Activated CD8-positive, alpha-beta memory T cell treated with anti-CD3 and anti-CD28 coated beads, Interleukin-2, amount 50 U/mL, for 1 hour (primary cell): Measurements from ENCODE around the gene SCNN1G.

Experiments
- DNase-seq: peaks from one replicate; pipeline ENCODE4 v3.0.0-alpha.2; 2020; ENCODE audit errors: extremely low read depth

SCNN1G gene

GRCh38 chr16:23202166-23202565, 19.6 kb downstream of the SCNN1G start:
- DNase-seq = no peak

GRCh38 chr16:23206986-23207385, 24.4 kb downstream of the SCNN1G start:
- no peak for DNase-seq

- no peak for DNase-seq
Observed at GRCh38 chr16:23207485-23207884, 24.9 kb downstream of the SCNN1G start.

- DNase-seq = no peak
Observed at GRCh38 chr16:23209606-23210005, 27.1 kb downstream of the SCNN1G start.

GRCh38 chr16:23213831-23214230, 31.3 kb downstream of the SCNN1G start:
- no peak for DNase-seq

GRCh38 chr16:23214796-23215195, 32.3 kb downstream of the SCNN1G start:
- DNase-seq = no peak

GRCh38 chr16:23215435-23215834, 32.9 kb downstream of the SCNN1G start:
- DNase-seq = no peak

GRCh38 chr16:23216658-23217246, 34.2 kb downstream of the SCNN1G start:
- no peak for DNase-seq

- DNase-seq = no peak
Observed at GRCh38 chr16:23217646-23218045, 35.1 kb downstream of the SCNN1G start.

GRCh38 chr16:23222929-23223328, 40.4 kb downstream of the SCNN1G start:
- DNase-seq = no peak

- no peak for DNase-seq
Observed at GRCh38 chr16:23223368-23223767, 40.8 kb downstream of the SCNN1G start.

GRCh38 chr16:23225109-23225508, 42.6 kb downstream of the SCNN1G start:
- no peak for DNase-seq

GRCh38 chr16:23225634-23226033, 43.1 kb downstream of the SCNN1G start:
- no peak for DNase-seq

- no peak for DNase-seq
Observed at GRCh38 chr16:23227529-23227928, 45.0 kb downstream of the SCNN1G start.

GRCh38 chr16:23229714-23230113, 47.2 kb downstream of the SCNN1G start:
- DNase-seq = no peak

- DNase-seq = no peak
Observed at GRCh38 chr16:23232806-23233205, 50.3 kb downstream of the SCNN1G start.

- no peak for DNase-seq
Observed at GRCh38 chr16:23235176-23235575, 52.6 kb downstream of the SCNN1G start.

GRCh38 chr16:23236983-23237382, 54.4 kb downstream of the SCNN1G start:
- no peak for DNase-seq

- no peak for DNase-seq
Observed at GRCh38 chr16:23240994-23241393, 58.4 kb downstream of the SCNN1G start.

- no peak for DNase-seq
Observed at GRCh38 chr16:23244122-23244521, 61.6 kb downstream of the SCNN1G start.

- no peak for DNase-seq
Observed at GRCh38 chr16:23245268-23245667, 62.7 kb downstream of the SCNN1G start.

GRCh38 chr16:23248261-23249194, 66.0 kb downstream of the SCNN1G start:
- no peak for DNase-seq

- no peak for DNase-seq
Observed at GRCh38 chr16:23249830-23250229, 67.3 kb downstream of the SCNN1G start.
